HG02884 (cell line): ENCODE measurements around the gene TAF4.
"Not testable (repeated sequence)": the region's sequence is repeated elsewhere in the genome, so short reads cannot be mapped to it uniquely, and the experiment has no call there.

Experiments used
- ATAC-seq: cut with Tn5 transposase; IDR thresholded peaks from one replicate; pipeline ENCODE4 v1.9.1; 2021; ENCODE audit warnings: mild to moderate bottlenecking, moderate library complexity; ENCODE audit not compliant: unreplicated experiment

The TAF4 gene

DNA sequence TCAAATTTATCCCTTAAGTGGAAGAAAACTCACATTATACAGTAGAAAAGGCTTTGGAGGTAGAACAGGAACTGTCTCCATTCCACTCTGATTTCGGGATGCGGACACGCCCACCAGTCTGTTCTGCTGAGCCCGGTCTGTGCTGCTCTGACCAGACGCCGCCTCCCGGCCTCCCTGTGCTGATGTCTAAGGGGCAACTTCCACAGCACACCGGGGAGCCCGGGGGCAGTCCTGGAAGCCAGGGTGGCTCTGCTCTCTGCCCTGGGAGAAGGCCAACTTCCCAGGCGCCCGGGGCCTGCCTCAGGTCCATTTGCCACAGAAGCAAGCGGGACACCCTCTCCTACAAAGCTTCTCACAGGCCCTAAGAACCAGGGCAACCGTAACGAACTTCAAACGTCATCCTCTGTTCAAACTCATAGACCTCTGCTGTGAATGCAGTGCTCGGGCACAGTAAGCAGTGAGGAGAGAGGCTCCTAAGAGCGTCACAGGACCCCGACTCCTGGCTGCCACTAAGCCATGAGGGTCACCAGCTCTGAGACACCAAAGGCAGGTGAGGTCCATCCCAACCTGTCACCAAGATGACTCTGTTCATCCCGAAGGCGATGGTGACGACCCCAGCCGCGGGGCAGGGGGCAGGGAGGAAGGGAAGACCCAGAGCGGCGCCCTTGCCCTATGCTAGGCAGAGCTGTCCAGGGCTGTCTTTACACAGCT is 5.6 kb downstream of the TAF4 start:
- no peak for ATAC-seq

DNA sequence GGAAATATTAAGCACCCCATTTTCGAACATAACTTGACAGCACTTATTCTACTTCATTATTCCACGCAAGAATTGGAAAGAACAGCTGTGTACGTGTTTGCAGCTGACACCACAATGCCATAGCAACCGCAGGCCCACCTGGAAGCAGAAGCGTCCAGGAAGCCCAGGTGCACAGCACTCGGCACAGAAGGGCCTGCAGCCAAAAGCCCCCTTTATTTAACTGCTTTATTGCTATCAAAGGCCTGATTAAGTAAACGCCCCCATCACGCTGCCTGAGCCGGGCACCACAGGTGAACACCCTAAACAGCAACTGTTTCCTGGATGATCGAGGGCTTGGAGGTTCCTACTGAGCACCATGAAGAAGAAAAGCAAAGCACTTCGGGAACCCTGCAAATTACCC is 6.3 kb downstream of the TAF4 start:
- no peak for ATAC-seq

DNA sequence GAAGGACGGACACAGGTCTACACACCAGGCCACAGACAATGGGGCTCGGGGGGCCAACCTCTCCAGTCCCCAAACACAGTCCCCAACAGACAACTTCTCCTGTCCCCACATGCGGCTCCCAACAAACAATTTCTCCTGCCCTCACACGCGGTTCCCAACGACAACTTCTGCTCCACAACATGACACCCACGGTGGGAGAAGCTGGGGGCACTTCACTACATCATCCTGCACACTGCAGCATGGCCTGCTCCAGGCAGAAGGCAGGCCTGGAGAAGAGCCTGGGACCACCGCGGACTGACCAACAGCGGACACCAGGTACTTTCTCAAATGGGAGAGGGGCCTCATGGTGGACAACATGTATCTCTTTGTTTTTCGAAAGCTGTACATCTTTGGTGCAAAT is 6.7 kb downstream of the TAF4 start:
- ATAC-seq: no peak

GRCh38 chr20:62056975-62057374 is 8.7 kb downstream of the TAF4 start:
- no peak for ATAC-seq

- no peak for ATAC-seq
These were observed 9.3 kb downstream of the TAF4 start for GRCh38 chr20:62056377-62056776.

DNA sequence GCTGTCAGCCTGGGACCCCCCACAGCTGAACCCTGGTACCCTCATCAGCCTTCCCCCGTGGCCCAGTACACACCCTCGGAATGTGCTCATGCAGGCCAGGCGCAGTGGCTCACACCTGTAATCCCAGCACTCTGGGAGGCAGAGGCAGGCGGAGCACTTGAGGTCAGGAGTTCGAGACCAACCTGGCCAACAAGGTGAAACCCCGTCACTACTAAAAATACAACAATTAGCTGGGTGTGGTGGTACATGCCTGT is 9.9 kb downstream of the TAF4 start:
- ATAC-seq: not testable (repeated sequence)

DNA sequence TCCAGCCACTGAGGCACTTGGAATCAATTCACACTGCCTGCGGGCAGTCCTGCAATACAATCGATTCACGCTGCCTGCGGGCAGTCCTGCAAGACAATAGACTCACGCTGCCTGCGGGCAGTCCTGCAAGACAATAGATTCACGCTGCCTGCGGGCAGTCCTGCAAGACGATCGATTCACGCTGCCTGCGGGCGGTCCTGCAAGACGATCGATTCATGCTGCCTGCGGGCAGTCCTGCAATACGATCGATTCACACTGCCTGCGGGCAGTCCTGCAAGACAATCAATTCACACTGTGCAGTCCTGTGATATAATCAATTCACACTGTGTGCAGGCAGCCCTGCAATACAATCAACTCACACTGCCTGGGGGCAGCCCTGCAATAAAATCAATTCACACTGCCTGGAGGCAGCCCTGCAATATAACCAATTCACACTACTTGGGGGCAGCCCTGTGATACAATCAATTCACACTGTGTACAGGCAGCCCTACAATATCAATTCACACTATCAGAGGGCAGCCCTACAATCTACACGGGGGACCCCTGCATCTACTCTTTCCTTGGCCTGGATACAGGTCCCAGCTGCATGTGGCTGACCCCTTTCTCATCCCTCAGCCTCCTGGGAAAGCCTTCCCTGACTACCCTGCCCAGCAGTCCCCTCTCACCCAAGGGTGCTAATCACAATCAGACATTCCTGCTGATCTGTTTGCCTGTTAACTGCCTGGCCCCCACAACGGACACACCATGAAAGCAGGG is 10.4 kb downstream of the TAF4 start:
- ATAC-seq: no peak

GRCh38 chr20:62054451-62054953 is 11.2 kb downstream of the TAF4 start:
- ATAC-seq: no peak

- no peak for ATAC-seq
These were observed 12.1 kb downstream of the TAF4 start for GRCh38 chr20:62053465-62054196.

- ATAC-seq: no peak
These were observed 12.7 kb downstream of the TAF4 start for GRCh38 chr20:62052842-62053464.

DNA sequence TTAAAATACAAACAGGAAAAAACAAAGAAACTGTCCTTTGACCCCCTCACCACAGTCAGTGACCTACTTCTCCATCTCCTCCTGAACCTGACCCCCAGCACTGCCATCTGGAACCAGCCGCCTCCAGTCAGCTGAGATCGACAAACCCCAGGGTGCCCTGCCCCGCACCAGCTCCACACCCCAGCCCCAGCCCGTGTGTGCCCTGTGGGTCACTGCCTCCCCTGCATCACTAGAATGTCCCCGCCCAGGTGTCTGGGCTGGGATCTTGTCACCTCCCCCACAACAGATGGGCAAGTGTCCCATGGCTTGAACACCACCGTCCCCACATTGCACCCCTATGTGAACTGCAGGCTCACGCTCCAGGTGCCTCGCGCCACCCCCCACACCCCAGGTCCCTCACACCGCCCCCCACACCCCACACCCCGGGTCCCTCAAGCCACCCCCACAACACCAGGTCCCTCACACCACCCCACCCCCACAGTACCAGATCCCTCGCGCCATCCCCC is 13.3 kb downstream of the TAF4 start:
- ATAC-seq: no peak

DNA sequence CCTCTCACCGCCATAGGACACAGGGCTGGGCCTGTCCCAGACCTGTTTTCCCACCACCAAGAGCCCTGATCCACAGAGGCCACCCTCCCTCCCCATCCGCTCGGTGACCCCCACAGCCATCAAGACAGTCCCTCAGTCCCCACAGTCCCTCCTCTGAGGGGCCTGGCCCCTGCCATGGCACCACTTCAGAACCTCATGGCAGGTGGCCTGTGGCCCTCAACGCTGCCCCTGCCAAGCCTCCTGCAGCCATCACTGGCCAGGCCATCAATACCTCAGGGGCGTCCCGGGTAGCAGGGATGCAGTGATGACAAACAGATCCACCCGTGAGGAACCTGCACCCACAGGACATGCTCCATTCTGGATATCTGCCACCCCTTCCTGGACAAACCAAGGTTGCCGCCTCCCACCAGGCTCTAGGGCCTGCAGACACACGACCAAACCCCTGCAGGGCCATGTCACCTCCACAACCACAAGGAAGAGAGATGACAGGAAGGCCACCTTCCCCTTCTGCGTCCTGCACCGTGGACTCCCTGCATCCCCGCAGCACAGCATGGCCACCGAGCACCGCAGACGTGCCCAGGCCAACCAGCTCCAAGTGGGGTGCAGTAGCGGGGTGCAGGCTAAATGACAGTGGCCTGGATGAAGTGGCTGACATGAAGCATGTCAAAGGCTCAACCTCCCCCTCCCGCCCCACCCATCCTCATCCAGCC is 14.0 kb downstream of the TAF4 start:
- no peak for ATAC-seq

- ATAC-seq: no peak
These were observed 14.5 kb downstream of the TAF4 start for GRCh38 chr20:62051144-62051543.

DNA sequence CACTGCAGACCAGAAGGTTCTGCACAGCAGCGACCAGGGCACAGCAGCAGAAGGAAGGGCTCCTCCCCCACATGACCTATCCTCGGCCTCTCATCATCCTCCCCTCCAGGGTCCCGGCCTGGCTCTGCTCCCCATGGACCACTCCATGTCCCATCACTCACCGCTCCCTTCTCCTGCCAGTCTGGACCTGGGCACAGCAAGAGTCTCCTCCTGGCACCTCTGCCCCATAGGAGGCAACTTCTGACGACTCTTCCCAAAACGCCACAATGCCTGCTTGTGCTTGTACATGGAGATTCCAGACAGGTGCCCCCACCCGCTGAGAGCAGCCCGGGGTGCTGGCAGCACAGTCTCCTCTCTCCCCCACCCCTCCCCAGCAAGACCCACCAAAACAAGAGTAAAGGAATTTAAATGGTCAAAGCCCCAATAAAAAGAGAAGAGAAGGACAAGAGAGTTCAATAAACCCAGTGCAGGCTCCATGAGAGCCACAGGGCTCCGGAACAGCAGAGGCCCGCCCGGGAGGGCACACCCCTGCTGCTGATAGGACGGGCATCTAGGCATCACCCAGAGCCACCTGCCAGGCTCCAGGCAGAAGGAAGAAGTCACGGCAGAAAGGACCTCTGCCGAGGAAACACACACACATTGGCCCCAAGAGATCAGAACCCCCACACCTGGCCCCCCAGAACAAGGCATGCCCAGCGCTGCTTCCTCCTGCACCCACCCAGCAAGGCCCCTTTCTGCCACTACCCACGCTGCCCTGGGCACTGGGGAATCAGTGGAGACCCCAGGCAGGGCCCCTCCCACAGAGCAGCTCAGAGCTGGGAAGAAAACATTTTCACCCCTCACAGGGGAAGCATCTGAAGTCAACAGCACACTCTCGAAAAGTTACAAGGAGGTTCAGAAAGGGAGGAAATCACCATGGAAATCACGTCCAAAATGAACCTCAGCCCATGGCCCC is 15.2 kb downstream of the TAF4 start:
- ATAC-seq: no peak

DNA sequence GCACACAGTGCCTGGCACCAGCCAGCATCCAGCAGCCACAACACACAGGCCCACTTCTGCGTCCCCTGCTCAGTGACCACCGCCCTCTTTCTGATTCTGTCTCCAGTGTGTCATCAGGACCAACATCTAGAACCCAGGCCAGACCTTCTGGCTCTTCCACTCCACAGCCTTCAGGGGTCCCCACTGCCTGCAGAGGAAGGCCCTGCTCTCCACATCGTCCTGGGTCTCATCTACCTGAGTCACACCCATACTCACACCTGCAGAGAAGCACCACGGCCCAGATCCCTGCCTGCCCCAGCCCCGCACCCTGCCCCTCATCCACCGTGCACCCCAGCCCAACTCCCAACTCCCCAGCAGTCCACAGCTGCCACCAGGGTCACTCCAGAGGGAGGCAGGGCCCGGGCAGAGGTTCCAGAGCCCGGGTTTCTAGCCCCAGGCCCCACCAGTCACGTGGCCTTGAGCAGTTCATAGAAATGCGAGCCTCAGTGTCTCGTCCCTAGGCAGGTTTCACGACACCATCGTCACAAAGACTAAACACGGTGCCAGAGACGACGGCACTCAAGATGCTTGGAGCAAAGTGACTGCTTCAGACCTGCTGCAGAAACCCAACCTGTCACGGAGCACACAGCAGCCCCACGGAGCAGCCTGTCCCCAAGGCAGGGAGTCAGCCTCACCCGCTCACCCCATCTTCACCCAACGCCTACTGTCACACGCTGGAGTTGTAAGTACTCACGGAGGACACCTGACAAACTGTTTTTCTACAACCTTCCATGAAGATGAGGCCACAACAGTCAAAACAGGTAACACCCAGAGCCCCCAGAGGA is 16.1 kb downstream of the TAF4 start:
- ATAC-seq: no peak

- no peak for ATAC-seq
These were observed 16.8 kb downstream of the TAF4 start for GRCh38 chr20:62048821-62049291.

DNA sequence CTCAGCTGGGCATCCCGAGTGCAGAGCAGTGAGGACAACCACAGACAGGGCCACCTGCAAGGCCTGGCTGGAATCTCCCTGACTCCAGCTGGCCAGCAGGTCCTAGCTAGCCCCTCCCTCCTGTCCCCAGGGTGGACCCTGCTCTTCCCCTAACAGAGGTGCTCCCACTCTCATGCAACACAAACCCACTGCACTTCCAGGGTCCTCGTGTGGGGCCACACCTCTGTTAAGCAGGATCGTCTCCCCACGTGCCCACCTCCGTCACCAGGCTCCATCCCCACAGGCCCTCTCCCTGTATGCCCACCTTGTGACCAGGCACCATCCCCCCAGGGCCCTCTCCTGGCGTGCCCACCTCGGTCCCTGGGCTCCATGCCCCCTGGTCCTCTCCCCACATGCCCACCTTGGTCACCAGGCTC is 17.3 kb downstream of the TAF4 start:
- ATAC-seq: no peak

DNA sequence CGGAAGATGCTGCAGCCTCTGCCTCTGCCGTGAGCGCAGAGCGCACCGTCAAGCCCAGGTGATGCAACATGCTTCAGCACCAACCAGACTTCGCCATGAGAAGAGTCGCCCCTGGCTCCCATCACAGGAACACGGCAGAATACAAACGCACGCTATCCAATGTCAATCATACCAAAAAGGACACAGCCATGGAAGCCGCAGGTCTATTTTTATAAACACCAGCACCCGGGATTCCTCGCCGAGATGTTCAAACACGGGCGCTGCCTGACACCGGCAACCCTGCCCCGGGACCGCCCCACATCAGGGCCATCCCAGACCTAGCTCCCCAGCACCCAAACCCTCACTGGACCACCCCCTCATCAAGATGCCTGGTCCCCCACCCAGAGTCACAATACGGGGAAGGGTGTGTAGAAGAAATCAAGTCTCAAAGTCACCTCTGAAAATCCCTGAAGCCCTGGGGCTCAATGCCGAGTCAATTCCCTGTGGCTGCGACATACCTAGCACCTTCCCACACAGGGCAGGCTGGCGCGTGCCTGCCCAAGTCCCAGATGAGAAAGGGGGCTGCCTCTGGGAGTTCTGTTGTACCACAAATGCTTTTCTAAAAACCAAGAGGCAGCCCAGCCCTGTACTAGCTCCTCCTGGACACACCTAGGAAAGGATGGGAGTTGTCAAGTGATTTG is 17.9 kb downstream of the TAF4 start:
- no peak for ATAC-seq
